Activated T-helper 1 cell treated with anti-CD3 and anti-CD28 coated beads, Interleukin-12 subunit alpha, Interleukin-12 subunit beta, Interleukin-2, Interleukin-4 antibody, amounts not matched to agents 30 ng/mL and 10 ng/mL and 1 ng/mL, durations not matched to agents 14 hours and 24 hours and 36 hours (primary cell): ENCODE data around the gene LRRC73. TPM values are rescaled to one million over a fixed set of nuclear protein-coding genes. Genes with fewer than 3 reads are reported as not detected.
"Not testable (repeated sequence)": the region's sequence is repeated elsewhere in the genome, so short reads cannot be mapped to it uniquely, and the experiment has no call there.

ENCODE experiments used
- DNase-seq: peaks from one replicate; pipeline ENCODE4 v3.0.0; 2021; ENCODE audit warnings: low spot score
- H3K27ac Mint-ChIP-seq: one replicate; pipeline ENCODE4 v1.8.0; 2021; ENCODE audit warnings: mild to moderate bottlenecking, mixed read lengths
- H3K27me3 Mint-ChIP-seq: one replicate; pipeline ENCODE4 v1.8.0; 2022; ENCODE audit warnings: mild to moderate bottlenecking, moderate library complexity, mixed read lengths; ENCODE audit not compliant: insufficient read depth
- H3K36me3 Mint-ChIP-seq: one replicate; pipeline ENCODE4 v1.8.0; 2021; ENCODE audit warnings: low read depth, mixed read lengths
- H3K4me1 Mint-ChIP-seq: one replicate; pipeline ENCODE4 v1.8.0; 2021; ENCODE audit warnings: low read depth, mixed read lengths
- H3K4me3 Mint-ChIP-seq: one replicate; pipeline ENCODE4 v1.8.0; 2021; ENCODE audit warnings: mild to moderate bottlenecking, moderate library complexity, mixed read lengths
- H3K9me3 Mint-ChIP-seq: one replicate; pipeline ENCODE4 v1.8.0; 2021; ENCODE audit warnings: mixed read lengths
- intact Hi-C: fragments of 100-400 bp; cut with micrococcal nuclease; formaldehyde crosslinking; loops from one replicate; pipeline ENCODE4 v1.15.1; 2024
- total RNA-seq: library from RNA; stranded (reverse); gene quantifications from 2 replicates; pipeline ENCODE4 v1.2.3, GENCODE V29; 2022

Gene LRRC73
- total RNA-seq, 1 donor from 2014 or later = 0.10 TPM

DNA sequence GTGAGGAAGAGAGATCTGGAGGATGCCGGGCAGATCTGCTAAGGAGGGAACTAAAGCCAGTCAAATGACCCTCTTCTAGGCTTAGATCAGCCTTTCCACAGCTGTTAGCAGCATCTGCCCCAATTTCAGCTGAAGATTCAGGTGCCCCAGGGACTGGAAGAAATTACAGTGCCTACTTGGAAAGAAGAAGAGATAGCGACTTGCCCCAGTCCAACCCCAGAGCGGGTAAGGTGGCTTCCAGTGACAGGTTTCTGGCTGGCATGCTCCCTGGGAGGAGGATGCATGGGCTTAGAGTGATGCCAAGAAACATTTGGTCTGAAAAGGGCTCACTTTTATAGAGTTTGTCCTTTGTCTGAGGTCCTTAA is 32.2 kb downstream of the LRRC73 start:
- no peaks in the 10 kb centered on the region for H3K9me3 Mint-ChIP-seq
- peaks cover 33% of the 10 kb centered on the region for H3K4me1 Mint-ChIP-seq
- H3K27me3 Mint-ChIP-seq = no peaks in the 10 kb centered on the region
- peak overlapping the region; percentile 97 for H3K4me3 Mint-ChIP-seq
- peaks cover 7% of the 10 kb centered on the region for H3K36me3 Mint-ChIP-seq
- H3K27ac Mint-ChIP-seq = peak overlapping the region; percentile 97
- intact Hi-C loops = loop anchor here (5.0 kb wide), 1 partner anchor 306 kb away; the partner anchor contains the start of gene SRF
- no peak for DNase-seq

DNA sequence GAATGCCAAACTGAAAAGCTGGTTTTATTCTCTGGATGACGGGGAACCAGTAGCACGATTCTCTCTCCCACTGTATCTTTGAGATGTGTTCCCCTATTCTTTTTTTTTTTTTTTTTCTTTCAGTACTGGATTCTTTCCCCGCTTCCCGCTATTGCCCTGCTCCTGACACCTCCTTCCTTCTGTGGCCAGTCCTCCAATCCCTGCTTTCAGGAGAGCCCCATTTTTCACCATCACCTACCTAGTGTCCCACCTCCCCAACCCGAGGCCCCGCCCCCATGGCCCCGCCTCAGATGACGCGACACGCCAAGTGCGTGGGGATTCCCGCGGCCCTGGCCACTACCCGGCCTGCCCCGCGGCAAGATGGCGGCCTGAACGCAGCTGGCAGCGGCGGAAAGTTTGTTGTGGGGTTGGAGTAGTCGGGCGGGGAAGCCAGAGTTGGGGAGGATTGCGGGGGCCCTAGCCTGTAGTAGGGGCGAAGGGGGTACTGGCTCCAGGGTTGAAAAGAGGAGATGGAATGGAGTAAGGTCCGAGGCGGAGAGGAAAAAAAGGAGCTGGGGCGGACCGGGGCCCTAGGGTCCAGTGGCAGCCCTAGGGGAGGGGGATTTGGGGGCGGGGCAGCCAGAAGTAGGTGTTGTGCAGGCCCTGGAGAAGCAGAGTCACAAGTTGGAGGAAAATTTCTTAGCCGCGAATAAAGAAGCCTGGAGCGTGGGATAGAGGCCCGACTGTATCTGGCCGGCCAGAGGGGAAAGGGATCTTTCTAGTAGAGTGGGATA is 32.7 kb downstream of the LRRC73 start, which contains the start of gene TJAP1:
TJAP1 (plus strand) TSS at position 336 of the 773 bp plus-strand sequence. CDS start 21,432 bp downstream, outside the sequence.
- peak; percentile 94 for DNase-seq
- Mint-ChIP-seq H3K36me3 (peaks cover 7% of the 10 kb centered on the region), H3K4me1 (peaks cover 33% of the 10 kb centered on the region), H3K27me3 (no peaks in the 10 kb centered on the region), H3K9me3 (no peaks in the 10 kb centered on the region), H3K4me3 (peak within 1 kb of the TSS; percentile 97), H3K27ac (peak within 1 kb of the TSS; percentile 97)
- intact Hi-C loops = loop anchor here (1.0 to 5.0 kb wide), 12 partner anchors 22 to 419 kb away; partner anchors contain the start of genes ABCC10, DLK2, GTPBP2 and KLC4

DNA sequence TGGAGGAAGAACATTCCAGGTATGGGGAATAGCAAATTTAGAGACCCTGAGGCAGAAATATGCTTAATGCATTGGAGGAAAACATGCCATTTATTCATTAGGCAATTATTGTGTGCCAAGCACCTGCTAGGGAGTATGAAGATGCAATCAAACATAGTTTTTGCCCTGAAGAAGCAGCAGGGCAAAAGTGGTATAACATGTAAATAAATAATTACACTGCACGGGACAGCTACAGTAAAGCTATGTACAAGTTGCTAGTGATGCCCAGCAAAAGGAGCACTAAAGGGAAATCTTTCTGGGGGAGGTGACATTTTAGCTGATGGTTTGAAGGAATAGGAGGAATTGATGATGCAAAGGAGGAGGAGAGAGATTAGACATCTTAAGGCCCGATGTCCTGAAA is 33.4 kb downstream of the LRRC73 start:
- Mint-ChIP-seq H3K36me3 (peaks cover 4% of the 10 kb centered on the region), H3K27me3 (no peaks in the 10 kb centered on the region), H3K9me3 (no peaks in the 10 kb centered on the region), H3K27ac (peak overlapping the region; percentile 79), H3K4me1 (peaks cover 31% of the 10 kb centered on the region), H3K4me3 (peak overlapping the region; percentile 97)
- intact Hi-C loops = loop anchor here (1.0 to 5.0 kb wide), 12 partner anchors 21 to 418 kb away; partner anchors contain the start of genes ABCC10, DLK2, GTPBP2 and KLC4
- no peak for DNase-seq

GRCh38 chr6:43475516-43475915 is 34.6 kb downstream of the LRRC73 start:
- Mint-ChIP-seq H3K36me3 (peaks cover 2% of the 10 kb centered on the region), H3K9me3 (no peaks in the 10 kb centered on the region), H3K27ac (no peak overlapping the region), H3K4me1 (peaks cover 28% of the 10 kb centered on the region), H3K27me3 (peaks cover 5% of the 10 kb centered on the region), H3K4me3 (no peak overlapping the region)
- DNase-seq = no peak
- intact Hi-C loops = loop anchor here (5.0 kb wide), 1 partner anchor 303 kb away; the partner anchor contains the start of gene SRF

DNA sequence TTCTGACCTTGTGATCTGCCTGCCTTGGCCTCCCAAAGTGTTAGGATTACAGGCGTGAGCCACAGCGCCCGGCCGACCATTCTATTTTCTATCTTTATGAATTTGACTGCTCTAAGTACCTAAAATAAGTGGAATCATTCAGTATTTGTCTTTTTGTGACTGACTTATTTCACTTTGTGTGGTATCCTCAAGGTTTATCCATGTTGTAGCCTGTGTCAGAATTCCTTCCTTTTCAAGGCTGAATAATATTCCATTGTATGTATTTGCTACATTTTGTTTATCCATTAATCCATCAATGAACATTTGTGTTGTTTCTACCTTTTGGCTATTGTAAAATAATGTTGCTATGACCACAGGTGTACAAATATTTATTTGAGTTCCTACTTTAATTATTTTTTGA is 37.6 kb downstream of the LRRC73 start:
- Mint-ChIP-seq H3K4me3 (no peak overlapping the region), H3K27me3 (peaks cover 7% of the 10 kb centered on the region), H3K36me3 (peaks cover 2% of the 10 kb centered on the region), H3K9me3 (no peaks in the 10 kb centered on the region), H3K27ac (no peak overlapping the region), H3K4me1 (peaks cover 10% of the 10 kb centered on the region)
- no peak for DNase-seq
- intact Hi-C loops = no loop called here

DNA sequence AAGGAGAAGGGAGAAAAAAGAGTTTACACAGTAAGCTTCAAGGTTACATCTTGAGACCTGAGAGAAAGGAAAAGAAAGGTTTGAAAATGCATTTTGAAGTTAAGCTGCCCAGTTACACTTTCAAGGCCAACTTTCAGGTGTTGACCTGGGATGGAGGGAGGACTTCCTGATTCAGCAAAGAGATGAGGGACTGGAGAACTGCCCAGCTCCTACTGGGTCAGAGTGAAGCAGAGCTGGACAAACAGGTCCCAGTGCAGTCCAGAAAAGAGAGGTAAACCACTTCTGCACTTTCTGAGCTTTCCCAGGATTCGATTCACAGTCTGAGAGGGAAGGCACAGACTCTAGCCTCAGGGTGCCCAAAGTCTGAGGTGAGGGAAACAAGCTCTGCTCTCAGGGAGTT is 38.7 kb downstream of the LRRC73 start:
- Mint-ChIP-seq H3K9me3 (no peaks in the 10 kb centered on the region), H3K27ac (no peak overlapping the region), H3K36me3 (no peaks in the 10 kb centered on the region), H3K27me3 (peaks cover 7% of the 10 kb centered on the region), H3K4me3 (no peak overlapping the region), H3K4me1 (no peaks in the 10 kb centered on the region)
- no peak for DNase-seq
- intact Hi-C loops = no loop called here

DNA sequence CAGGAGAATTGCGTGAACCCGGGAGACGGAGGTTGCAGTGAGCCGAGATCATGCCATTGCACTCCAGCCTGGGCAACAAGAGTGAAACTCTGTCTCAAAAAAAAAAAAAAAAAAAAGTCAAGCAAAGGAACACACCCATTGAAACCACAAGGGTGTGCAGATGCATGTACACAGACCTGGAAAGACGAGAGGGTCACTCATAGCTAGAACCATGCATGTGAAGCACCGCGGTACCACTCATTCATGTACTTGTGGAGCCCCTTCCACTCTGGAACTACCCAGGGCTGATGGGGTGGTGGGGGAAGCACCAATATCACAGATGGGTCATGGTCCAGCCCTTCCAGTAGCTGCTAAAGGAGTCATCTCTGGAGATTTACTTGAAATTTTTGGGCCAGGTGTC is 40.2 kb downstream of the LRRC73 start:
- no peak for DNase-seq
- Mint-ChIP-seq H3K36me3 (no peaks in the 10 kb centered on the region), H3K4me1 (no peaks in the 10 kb centered on the region), H3K27ac (no peak overlapping the region), H3K4me3 (no peak overlapping the region), H3K9me3 (no peaks in the 10 kb centered on the region), H3K27me3 (peaks cover 9% of the 10 kb centered on the region)
- intact Hi-C loops = no loop called here

DNA sequence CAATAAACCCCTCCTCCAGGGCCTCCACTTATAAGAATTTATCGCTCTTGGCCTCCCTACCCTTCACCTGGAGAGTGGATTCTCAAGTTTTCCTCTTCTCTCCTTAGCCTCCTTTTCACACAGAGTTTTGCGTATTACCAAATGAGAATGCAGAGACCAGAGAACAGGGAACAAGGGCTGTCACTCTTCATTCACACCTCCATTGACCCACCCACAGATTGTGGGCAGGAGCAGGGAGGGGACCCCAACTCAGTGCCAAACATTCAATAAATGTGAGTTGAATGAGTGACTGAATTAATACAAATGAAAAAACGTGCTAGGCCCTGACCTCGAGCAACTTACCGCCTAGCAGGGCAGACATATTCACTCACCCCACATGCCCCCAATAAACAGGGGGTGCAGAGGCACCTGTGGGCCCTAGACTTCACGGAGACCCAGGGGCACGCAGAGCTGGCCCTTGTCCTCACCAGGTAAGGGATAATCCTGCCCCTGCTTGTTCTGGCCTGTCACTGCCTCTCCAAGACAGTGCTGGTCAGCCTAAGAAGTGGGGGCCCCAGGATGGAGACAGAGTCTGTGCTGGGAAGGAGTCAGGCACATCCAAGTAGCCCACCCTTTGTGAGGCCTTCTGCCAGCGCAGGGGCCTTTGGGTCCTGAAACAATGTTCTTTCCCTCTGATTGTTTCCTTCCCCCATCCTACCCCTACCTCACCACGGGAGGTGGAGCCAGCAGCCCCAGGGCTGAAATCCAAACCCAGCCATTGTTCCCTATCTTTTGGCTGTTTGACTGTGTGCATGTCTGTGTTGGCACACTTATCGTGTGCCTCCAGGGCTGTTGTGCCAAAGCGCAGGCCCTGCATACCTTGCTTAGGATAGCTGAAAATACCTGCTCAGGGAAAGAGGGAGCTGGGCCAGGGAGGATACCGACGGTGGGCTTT is 41.1 kb downstream of the LRRC73 start:
- H3K27me3 Mint-ChIP-seq = peaks cover 11% of the 10 kb centered on the region
- H3K27ac Mint-ChIP-seq = no peak overlapping the region
- H3K4me3 Mint-ChIP-seq = no peak overlapping the region
- intact Hi-C loops = no loop called here
- H3K4me1 Mint-ChIP-seq = no peaks in the 10 kb centered on the region
- H3K36me3 Mint-ChIP-seq = no peaks in the 10 kb centered on the region
- DNase-seq = no peak
- H3K9me3 Mint-ChIP-seq = no peaks in the 10 kb centered on the region

DNA sequence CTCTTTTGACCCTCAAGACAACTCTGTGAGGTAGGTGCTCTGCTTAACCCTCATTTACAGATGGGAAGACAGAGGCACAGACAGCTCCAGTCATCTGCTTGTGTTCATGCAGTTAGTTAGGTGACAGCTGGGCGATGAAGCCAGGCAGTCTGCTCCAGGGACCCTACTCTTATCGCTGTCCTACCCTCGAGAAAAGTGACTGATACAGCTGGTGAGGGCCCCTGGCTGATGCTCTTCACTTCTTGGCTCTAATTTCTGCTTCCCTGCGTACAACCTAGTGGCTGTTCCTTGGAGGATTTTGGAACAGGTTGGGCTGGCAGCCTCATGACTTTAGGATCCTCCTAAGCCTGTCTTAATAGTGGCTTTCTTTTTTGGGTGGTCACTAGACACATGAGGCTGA is 41.9 kb downstream of the LRRC73 start:
- Mint-ChIP-seq H3K4me1 (no peaks in the 10 kb centered on the region), H3K27ac (no peak overlapping the region), H3K36me3 (no peaks in the 10 kb centered on the region), H3K27me3 (peaks cover 16% of the 10 kb centered on the region), H3K4me3 (no peak overlapping the region), H3K9me3 (no peaks in the 10 kb centered on the region)
- intact Hi-C loops = no loop called here
- no peak for DNase-seq

- Mint-ChIP-seq H3K27me3 (peaks cover 19% of the 10 kb centered on the region), H3K36me3 (no peaks in the 10 kb centered on the region), H3K4me1 (no peaks in the 10 kb centered on the region), H3K27ac (no peak overlapping the region), H3K9me3 (no peaks in the 10 kb centered on the region), H3K4me3 (no peak overlapping the region)
- intact Hi-C loops = no loop called here
- no peak for DNase-seq
These were observed 42.4 kb downstream of the LRRC73 start for GRCh38 chr6:43467752-43468151.

DNA sequence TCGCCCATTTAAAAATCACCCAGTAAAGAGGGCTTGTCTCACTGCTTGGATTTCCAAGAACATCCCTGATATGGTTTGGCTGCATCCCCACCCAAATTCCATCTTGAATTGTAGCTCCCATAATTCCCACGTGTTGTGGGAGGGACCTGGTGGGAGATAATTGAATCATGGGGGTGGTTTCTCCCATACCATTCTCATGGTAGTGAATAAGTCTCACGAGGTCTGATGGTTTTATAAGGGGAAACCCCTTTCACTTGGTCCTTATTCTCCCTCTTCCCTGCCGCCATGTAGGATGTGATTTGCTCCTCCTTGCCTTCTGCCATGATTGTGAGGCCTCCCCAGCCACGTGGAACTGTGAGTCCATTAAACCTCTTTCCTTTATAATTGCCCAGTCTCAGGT is 42.9 kb downstream of the LRRC73 start:
- DNase-seq, H3K4me3 Mint-ChIP-seq, H3K9me3 Mint-ChIP-seq, intact Hi-C loops, H3K4me1 Mint-ChIP-seq, H3K36me3 Mint-ChIP-seq, H3K27ac Mint-ChIP-seq: not testable (repeated sequence)
- H3K27me3 Mint-ChIP-seq = peaks cover 23% of the 10 kb centered on the region

DNA sequence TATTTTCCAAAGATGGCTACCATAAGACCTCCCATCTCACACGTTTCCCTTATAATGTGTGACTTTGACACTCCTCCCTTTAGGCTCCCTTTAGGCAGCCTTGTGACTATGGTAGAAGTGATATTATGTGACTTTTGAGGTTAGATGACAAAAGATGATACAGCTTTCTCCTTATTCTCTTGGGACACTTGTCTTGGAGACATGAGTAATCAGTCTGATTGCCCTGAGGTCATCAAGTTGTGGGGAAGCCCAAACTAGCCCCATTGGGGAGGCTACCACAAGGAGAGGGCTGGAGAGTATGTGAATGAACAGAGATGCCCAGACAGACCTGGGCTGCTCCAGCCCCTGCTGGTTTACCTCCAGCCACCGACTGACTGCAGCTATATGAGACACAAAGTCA is 44.2 kb downstream of the LRRC73 start:
- no peak overlapping the region for H3K27ac Mint-ChIP-seq

DNA sequence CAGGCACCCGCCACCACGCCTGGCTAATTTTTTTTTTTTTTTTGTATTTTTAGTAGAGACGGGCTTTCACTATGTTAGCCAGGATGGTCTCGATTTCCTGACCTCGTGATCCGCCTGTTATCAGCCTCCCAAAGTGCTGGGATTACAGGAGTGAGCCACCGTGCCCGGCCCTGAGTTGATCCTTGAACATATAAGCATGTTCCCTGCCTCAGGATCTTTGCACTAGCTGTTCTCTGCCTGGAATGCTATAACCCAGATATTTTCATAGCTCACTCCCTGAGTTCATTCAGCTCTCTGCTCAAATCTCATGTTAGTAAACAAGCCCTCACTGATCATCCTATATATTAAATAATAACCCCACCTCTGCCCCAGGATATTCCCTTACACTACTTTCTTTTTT is 45.8 kb downstream of the LRRC73 start:
- intact Hi-C loops = no loop called here
- Mint-ChIP-seq H3K9me3 (no peaks in the 10 kb centered on the region), H3K4me1 (peaks cover 6% of the 10 kb centered on the region), H3K36me3 (no peaks in the 10 kb centered on the region), H3K4me3 (no peak overlapping the region), H3K27me3 (peaks cover 39% of the 10 kb centered on the region), H3K27ac (no peak overlapping the region)
- DNase-seq = no peak

More for the DNA sequence above, 44.2 kb downstream of the LRRC73 start:
- Mint-ChIP-seq H3K4me1 (no peaks in the 10 kb centered on the region), H3K27me3 (peaks cover 28% of the 10 kb centered on the region), H3K4me3 (no peak overlapping the region), H3K36me3 (no peaks in the 10 kb centered on the region), H3K9me3 (no peaks in the 10 kb centered on the region)
- DNase-seq = no peak
- intact Hi-C loops = no loop called here
